Ishikawa (cell line): ENCODE data around the gene FEM1B.

Source experiments
- CEBPB ChIP-seq: IDR thresholded peaks from 2 replicates; pipeline ENCODE4 v1.6.1; 2012
- EP300 ChIP-seq: IDR thresholded peaks from 2 replicates; pipeline ENCODE4 v1.6.1; 2012; ENCODE audit warnings: borderline replicate concordance
- RAD21 ChIP-seq: IDR thresholded peaks from 2 replicates; pipeline ENCODE4 v1.6.1; 2012; ENCODE audit warnings: low read depth

DNA sequence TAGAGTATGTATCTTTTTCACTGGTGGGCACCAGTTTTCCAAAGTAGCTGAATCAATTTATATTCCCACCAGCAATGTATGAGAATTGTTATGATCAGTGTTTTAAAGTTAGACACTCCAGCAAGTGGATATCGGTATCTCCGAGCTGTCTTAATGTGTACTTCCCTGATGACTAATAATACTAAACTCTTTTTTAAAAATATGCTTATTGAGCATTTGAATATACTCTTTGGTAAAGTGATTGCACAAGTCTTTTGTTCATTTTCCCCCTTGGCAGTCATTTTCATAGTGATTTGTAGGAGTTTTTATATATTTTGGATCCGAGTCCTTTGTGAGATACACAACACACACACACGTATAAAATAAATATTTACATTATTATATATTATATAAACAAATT, 12.5 kb upstream of the FEM1B start:
- TF ChIP-seq RAD21 (no peak), CEBPB (no peak), EP300 (no peak)
